Fibroblast of mammary gland (primary cell): ENCODE data around the gene TET3.

Experiments
- DNase-seq: peaks from one replicate; pipeline ENCODE4 v3.0.0-alpha.2; 2010; ENCODE audit warnings: low read depth
- H3K4me3 ChIP-seq: 2 replicates; pipeline ENCODE4 v1.5.1; 2011; ENCODE audit warnings: low read depth, mild to moderate bottlenecking, low read length, moderate library complexity; ENCODE audit not compliant: control insufficient read depth
- CTCF ChIP-seq: conservative IDR thresholded peaks from 2 replicates; pipeline ENCODE4 v1.5.1; 2011; ENCODE audit warnings: low read depth, low read length, inconsistent platforms; ENCODE audit not compliant: control insufficient read depth, insufficient read depth

The TET3 gene

DNA sequence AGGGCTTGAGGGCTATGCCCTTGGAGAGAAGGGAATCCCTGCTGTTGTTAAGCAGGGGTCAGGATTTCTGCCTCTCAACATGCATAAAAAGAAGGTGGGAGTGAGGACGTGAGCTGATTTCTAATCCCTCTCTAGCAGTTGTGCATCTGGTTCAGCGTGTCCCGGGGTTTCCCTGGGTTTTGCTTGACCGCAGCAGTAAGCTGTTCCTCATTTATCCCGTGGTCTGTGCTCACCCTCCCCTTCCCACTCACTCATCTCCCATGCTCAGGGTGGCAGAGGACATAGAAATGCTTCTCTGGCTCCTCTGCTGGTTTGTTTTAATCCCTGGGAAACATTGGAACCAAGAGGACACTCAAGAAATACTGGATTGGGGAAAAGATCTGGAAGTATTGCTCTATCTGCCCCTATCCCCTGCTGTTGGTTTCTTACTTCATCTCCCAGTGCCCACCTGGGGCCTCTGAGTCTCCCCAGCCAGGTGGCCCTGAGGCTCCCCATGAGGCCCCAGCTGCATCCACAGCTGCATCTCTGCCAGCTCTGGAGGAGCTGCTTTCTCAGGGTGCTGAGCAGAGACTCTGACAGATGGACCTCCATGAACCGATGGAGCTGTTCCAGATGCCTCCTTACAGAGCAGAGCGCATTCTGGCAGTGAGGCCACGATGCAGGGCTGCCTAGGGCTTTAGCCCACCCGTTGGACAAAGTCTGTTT lies 36.1 kb downstream of the TET3 start:
- DNase-seq, result no peak
- TF ChIP-seq CTCF, result no peak
- H3K4me3 ChIP-seq, result no peak overlapping the region

DNA sequence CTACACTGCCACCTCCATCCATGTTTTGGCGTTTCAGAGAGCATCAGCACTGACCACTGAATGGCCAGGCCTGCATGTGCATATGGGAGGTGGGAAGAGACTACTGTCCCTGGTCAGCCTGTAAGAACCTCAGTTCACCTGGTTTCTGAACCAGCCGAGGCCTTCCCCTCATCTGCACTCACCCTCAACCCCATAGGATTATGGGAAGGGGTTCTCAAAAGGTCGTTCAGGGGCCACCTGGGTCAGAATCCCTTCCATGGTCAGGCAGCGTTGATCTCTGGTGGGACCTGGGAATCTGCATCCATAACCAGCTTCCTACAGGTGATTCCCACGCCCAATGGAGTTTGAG lies 36.7 kb downstream of the TET3 start:
- TF ChIP-seq CTCF, result no peak
- no peak overlapping the region for H3K4me3 ChIP-seq

GRCh38 chr2:74024216-74024615 lies 39.5 kb downstream of the TET3 start:
- no peak overlapping the region for H3K4me3 ChIP-seq
- no peak for TF ChIP-seq CTCF
- DNase-seq, result no peak

More for the DNA sequence above, 36.7 kb downstream of the TET3 start:
- DNase-seq, result no peak

DNA sequence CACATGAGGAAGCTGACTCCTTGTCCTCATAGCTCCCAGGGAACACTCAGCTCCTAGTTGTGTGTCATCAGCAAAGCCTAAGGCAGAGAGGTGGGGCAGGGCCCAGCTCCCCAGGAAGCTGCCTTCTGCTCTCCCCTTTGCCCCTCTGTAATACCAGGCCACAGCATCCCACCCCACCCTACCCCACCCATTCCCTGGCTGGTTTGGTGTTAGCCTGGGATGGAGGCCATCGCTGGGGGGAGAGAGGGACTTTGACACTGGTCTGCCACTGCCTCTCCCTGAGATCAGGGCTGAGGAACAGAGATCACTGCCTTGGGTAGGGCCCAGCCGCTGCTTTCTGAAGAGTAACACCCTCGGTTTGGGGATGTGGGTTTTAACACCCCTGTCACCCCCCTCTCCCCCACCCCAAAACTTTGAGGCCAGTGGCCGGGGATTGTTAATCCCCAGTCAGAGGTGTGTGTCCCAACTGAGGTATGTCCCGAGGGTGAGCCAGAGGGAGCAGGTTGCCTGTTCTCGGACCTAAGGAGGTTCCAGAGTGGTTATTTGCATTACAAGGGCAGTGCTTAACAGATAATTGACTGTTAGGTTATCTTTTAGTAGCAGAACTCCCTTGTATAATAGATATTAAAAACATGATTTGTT lies 41.4 kb downstream of the TET3 start:
- DNase-seq, result peak; percentile 28
- H3K4me3 ChIP-seq, result no peak overlapping the region
- TF ChIP-seq CTCF, result no peak

GRCh38 chr2:74026687-74027241 lies 42.1 kb downstream of the TET3 start:
- no peak for TF ChIP-seq CTCF
- no peak for DNase-seq
- no peak overlapping the region for H3K4me3 ChIP-seq

DNA sequence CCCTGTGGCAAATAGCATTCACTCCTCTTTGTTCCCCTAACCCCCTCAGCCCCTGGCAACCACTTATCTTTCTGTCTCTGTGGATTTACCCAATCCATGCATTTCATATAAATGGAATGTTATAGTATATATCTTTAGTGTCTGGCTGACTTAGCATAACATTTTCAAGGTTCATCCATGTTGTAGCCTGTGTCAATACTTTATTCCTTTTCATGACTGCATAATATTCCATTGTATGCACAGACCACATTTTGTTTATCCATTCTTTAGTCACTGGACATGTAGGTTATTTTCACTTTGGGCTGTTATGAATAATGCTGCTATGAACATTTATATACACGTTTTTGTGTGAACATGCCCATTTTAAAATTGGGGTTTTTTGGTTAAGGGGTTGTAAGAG lies 42.8 kb downstream of the TET3 start:
- TF ChIP-seq CTCF, result no peak
- H3K4me3 ChIP-seq, result no peak overlapping the region
- no peak for DNase-seq
